AG09319 (cell line): ENCODE measurements around the gene LRRK1.

Source experiments
- DNase-seq: peaks from one replicate; pipeline ENCODE4 v3.0.0-alpha.2; 2010; ENCODE audit warnings: low read depth; ENCODE audit errors: extremely low read depth
- TF ChIP-seq, protein P1 (sequence below): IDR thresholded peaks from 2 replicates; pipeline ENCODE4 v1.5.1; 2011; ENCODE audit warnings: low read depth, mild to moderate bottlenecking, inconsistent platforms, low read length, moderate library complexity

Gene LRRK1

DNA sequence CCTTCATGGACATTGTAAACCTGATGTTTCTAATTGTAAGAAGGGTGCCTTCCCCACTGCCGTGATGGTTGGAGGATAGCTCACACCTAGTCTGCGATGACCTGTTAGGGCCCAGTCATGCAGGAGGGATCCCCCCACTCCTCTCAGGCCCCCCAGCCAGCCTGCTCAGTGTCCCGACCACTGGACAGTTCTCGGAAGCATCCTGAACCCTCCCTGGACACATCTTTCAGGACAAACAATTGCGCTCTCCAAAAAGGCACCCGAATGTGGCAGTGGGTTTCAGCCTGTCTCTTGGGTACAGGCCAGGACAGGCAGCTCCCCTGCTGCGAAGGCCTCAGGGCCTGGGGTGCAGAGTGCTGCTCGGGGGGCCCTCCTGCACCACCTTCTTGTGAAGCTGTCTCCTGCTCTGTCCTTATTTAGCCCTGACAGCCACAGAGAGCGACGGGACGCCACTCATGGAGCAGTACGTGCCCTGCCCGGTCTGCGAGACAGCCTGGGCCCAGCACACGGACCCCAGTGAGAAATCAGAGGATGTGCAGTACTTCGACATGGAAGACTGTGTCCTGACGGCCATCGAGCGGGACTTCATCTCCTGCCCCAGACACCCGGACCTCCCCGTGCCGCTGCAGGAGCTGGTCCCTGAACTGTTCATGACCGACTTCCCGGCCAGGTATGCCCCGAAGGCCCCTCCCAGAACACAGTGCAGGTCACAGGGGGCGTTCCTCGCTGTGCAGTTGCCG, 132.3 kb downstream of the LRRK1 start:
- TF ChIP-seq, protein P1, sequence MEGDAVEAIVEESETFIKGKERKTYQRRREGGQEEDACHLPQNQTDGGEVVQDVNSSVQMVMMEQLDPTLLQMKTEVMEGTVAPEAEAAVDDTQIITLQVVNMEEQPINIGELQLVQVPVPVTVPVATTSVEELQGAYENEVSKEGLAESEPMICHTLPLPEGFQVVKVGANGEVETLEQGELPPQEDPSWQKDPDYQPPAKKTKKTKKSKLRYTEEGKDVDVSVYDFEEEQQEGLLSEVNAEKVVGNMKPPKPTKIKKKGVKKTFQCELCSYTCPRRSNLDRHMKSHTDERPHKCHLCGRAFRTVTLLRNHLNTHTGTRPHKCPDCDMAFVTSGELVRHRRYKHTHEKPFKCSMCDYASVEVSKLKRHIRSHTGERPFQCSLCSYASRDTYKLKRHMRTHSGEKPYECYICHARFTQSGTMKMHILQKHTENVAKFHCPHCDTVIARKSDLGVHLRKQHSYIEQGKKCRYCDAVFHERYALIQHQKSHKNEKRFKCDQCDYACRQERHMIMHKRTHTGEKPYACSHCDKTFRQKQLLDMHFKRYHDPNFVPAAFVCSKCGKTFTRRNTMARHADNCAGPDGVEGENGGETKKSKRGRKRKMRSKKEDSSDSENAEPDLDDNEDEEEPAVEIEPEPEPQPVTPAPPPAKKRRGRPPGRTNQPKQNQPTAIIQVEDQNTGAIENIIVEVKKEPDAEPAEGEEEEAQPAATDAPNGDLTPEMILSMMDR, result no peak

DNA sequence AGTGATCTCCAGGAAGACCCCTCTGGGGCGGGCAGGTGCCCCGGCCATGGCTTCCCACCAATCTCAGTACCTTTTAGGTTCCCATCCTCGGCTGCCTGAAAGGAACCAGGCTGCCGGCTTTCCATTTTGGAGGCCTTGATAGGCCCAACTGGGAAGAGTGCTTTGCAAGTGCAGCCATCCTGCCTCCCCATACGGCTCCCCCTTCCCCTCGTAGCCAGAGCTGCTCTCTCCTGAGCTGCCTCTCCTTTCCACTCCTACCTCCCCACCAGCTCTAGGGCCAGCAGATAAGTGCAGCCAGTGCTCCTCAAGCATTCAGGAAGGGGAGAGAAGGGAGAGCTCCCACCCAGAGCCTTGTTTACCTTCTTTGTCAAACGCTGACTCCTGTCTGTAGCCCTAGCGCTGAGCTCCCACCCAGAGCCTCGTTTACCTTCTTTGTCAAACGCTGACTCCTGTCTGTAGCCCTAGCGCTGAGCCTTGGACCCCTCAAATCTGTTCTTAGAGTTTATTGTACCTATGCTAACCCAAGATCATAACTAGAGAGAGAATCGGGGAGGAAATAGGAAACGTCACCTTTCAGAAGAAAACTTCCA, 133.0 kb downstream of the LRRK1 start:
- TF ChIP-seq, protein P1, result no peak
- no peak for DNase-seq

More for the DNA sequence above, 132.3 kb downstream of the LRRK1 start:
- no peak for DNase-seq

DNA sequence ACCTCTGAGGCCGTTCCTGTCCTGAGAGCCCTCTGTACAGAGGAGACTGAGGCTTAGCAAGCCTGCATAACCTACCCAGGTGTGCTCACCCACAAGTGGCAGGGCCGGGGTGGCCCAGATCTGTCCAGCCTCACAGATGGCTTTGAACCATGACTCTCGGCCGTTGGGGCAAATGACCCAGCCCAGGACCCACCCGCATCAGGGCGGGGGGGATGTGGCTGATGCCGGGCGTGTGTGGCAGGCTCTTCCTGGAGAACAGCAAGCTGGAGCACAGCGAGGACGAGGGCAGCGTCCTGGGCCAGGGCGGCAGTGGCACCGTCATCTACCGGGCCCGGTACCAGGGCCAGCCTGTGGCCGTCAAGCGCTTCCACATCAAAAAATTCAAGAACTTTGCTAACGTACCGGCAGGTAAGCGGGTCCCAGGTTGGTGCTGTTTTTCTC, 133.5 kb downstream of the LRRK1 start:
- DNase-seq, result no peak

DNA sequence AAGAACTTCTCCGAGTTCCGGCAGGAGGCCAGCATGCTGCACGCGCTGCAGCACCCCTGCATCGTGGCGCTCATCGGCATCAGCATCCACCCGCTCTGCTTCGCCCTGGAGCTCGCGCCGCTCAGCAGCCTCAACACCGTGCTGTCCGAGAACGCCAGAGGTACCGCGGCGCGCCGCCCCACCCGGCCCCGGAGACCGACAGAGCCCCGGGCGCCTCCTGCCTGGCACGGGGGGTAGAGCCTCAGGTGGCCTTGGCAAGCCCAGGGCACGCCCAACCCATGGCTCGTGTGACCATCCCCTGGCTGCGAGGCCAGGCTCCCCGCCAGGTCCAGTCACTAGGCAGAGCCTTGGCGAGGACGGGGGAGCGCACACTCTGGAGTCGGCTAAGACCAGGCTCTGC, 134.1 kb downstream of the LRRK1 start:
- DNase-seq, result no peak
- TF ChIP-seq, protein P1, result no peak

More for the DNA sequence above, 133.5 kb downstream of the LRRK1 start:
- TF ChIP-seq, protein P1, result no peak

DNA sequence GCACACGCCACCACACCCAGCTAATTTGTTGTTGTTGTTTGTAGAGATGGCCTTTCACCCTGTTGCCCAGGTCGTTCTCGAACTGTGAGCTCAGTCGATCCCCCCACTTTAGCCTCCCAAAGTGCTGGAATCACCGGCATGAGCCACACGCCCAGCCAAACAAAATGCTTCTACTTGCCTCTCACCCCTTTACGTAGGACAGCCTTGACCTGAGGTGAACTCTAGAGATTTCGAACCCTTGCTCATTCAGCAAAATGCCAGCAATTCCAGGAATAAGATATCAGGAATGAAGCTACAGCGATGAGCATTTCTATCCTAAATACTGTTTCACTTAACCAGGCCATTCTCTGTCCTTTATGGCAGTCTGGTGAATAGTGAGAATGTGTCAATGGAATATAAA, 135.0 kb downstream of the LRRK1 start:
- no peak for DNase-seq
- TF ChIP-seq, protein P1, result no peak

DNA sequence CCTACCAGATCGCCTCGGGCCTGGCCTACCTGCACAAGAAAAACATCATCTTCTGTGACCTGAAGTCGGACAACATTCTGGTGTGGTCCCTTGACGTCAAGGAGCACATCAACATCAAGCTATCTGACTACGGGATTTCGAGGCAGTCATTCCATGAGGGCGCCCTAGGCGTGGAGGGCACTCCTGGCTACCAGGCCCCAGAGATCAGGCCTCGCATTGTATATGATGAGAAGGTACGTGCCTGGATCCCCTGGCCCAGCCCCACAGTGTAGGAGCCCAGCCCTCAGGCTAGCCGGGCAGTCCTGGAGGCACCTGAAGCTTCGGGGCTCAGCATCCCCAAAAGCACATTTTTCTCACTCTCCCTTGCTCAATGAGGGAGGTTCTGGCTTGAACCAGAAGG, 135.8 kb downstream of the LRRK1 start:
- DNase-seq, result no peak
- TF ChIP-seq, protein P1, result no peak

DNA sequence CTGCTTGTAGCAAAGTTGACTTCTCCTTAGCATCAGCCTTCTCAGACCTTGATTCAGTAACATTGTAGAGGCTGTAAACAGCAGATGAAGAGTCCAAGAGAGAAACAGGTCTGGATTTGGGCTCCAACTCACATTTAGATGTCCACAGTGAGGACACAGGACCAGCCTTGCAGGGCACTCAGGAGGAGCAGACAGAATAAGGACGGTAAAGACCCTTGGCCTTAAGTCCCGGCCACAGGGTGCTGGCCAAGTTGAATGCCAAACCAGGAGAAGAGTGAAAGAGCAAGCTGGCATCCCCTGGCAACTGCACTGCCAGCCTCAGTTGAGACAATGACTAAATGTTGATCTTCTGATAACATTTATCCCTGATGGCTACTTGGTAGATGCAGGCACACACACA, 136.3 kb downstream of the LRRK1 start:
- TF ChIP-seq, protein P1, result no peak
- no peak for DNase-seq
